ENCODE results near the gene FOXP1. TPM values are rescaled to one million over a fixed set of nuclear protein-coding genes. Genes with fewer than 3 reads are reported as not detected.

FOXP1 gene
- total RNA-seq, 1 experiment from 2014 or later, result 75.3 TPM

DNA sequence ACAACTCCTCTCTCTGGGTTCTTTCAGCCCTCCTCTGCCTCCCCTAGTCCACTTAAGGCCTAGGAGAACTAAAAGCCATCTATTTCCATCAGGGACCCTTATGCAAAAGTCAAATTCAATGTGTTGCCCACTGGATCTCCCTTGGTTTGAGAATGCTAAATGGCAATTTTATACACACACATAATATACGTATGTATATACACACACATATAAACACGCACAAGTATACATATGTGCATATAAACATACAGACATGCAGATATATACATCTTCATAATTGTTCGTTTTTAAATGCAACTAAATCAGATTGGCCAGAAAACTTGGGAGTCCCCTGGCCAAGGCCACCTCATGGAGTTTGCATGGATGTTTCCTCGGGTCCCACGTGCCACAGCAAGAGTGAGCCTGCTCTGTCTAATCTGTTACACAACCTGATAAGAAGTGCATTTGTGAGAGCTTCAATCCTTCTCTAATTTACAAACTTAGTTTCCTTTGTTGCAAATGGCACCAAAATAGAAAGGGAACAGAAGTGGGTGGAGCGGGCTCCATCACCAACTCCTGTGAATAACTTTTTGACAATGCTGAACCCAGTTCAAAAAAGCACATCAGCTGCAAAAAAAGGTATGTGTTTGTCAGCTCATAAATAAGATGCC, 84.2 kb downstream of the FOXP1 start:
- Histone ChIP-seq H2BK120ac (ENCODE audit: low read depth, low read length, poor library complexity, severe bottlenecking) (no peak overlapping the region), H3K79me1 (ENCODE audit: insufficient read depth, low read depth, low read length, poor library complexity, severe bottlenecking) (no peaks in the 10 kb centered on the region), H3K18ac (ENCODE audit: insufficient read length, low read depth, low read length) (peak overlapping the region; percentile 72), H4K20me1 (ENCODE audit: control insufficient read depth, insufficient read depth, insufficient read length) (no peaks in the 10 kb centered on the region), H2BK15ac (ENCODE audit: low read depth, low read length) (no peak overlapping the region), H3K23me2 (ENCODE audit: insufficient read length, low read depth, low read length, poor library complexity, severe bottlenecking) (no peaks in the 10 kb centered on the region), H3K9me3 (ENCODE audit: control insufficient read depth, low read depth, low read length) (no peaks in the 10 kb centered on the region), H3K4me1 (ENCODE audit: insufficient read depth, low read length) (peaks cover 24% of the 10 kb centered on the region; the same call in 1 of the 2 replicates), H3K56ac (ENCODE audit: insufficient read length, low read depth, low read length) (no peak overlapping the region), H3K14ac (ENCODE audit: insufficient read depth, low read length) (peak overlapping the region; percentile 32; the same call in 1 of the 2 replicates), H3K4ac (ENCODE audit: low read depth, low read length) (peak overlapping the region; percentile 18), H4K8ac (replicated peaks; ENCODE audit: insufficient read length, low read depth, low read length) (no peak overlapping the region), H3T11ph (ENCODE audit: low read length) (no peak overlapping the region), H2BK5ac (ENCODE audit: insufficient read length, low read length) (no peak overlapping the region), H3K27ac (ENCODE audit: insufficient read length, low read depth, low read length) (peak overlapping the region; percentile 98), H3K23ac (ENCODE audit: insufficient read length, low read depth, low read length) (no peak overlapping the region), H3K27me3 (ENCODE audit: insufficient read depth, low read length) (no peaks in the 10 kb centered on the region), H2BK20ac (ENCODE audit: low read depth, low read length, poor library complexity, severe bottlenecking) (no peak overlapping the region), H3K4me2 (ENCODE audit: insufficient read depth, insufficient read length, low read length) (no peak overlapping the region), H2AK5ac (ENCODE audit: insufficient read length, low read length) (peak overlapping the region; percentile 22), H2BK12ac (ENCODE audit: insufficient read length, low read depth, low read length) (peak overlapping the region; percentile 7), H3K79me2 (ENCODE audit: insufficient read depth, low read length) (peaks cover 2% of the 10 kb centered on the region; the same call in 1 of the 2 replicates), H4K5ac (ENCODE audit: insufficient read length, low read depth, low read length) (peak overlapping the region; percentile 44), H2AFZ (ENCODE audit: low read length) (no peak overlapping the region), H3K9ac (ENCODE audit: extremely low read depth, insufficient read length, low read length) (no peak overlapping the region), H4K91ac (ENCODE audit: insufficient read length, low read depth, low read length) (peak overlapping the region; percentile 91)
- Mint-ChIP-seq H3K9me3 (no peaks in the 10 kb centered on the region), H3K4me1 (peaks cover 55% of the 10 kb centered on the region in 2 experiments), H3K27ac (peak overlapping the region; percentile 89 to 98 (median 96); a peak in 6 of 7 replicates), H3K4me3 (peak overlapping the region in 1 of 2 experiments; percentile 43; a peak in 1 of 5 replicates), H3K27me3 (ENCODE audit: low read depth) (no peaks in the 10 kb centered on the region), H3K36me3 (ENCODE audit: insufficient read depth in 1 of 3, low read depth in 3 of 3) (peaks cover 0 to 2% (median 0%) of the 10 kb centered on the region in 3 experiments; a peak in 1 of 7 replicates)
- TF ChIP-seq, protein P1, sequence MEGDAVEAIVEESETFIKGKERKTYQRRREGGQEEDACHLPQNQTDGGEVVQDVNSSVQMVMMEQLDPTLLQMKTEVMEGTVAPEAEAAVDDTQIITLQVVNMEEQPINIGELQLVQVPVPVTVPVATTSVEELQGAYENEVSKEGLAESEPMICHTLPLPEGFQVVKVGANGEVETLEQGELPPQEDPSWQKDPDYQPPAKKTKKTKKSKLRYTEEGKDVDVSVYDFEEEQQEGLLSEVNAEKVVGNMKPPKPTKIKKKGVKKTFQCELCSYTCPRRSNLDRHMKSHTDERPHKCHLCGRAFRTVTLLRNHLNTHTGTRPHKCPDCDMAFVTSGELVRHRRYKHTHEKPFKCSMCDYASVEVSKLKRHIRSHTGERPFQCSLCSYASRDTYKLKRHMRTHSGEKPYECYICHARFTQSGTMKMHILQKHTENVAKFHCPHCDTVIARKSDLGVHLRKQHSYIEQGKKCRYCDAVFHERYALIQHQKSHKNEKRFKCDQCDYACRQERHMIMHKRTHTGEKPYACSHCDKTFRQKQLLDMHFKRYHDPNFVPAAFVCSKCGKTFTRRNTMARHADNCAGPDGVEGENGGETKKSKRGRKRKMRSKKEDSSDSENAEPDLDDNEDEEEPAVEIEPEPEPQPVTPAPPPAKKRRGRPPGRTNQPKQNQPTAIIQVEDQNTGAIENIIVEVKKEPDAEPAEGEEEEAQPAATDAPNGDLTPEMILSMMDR (conservative IDR thresholded peaks at IDR 0.05), result no peak
- WGBS (ENCODE audit: extremely low coverage, insufficient read length, low lambda C conversion rate), result no CpG with 5 or more reads among the region's 6 CpGs
- DNase-seq, result no peak

All from H9 (cell line).